Measurements from ENCODE around the gene CDCP2. TPM values are rescaled to one million over a fixed set of nuclear protein-coding genes. Genes with fewer than 3 reads are reported as not detected.
"Not testable (repeated sequence)": the region's sequence is repeated elsewhere in the genome, so short reads cannot be mapped to it uniquely, and the experiment has no call there.

CDCP2 gene
- total RNA-seq, 2 experiments from 2014 or later: 0.18 TPM; not detected in 1

- no peak for TF ChIP-seq CTCF (IDR thresholded peaks at IDR 0.05)
- ATAC-seq (no peak), DNase-seq (no peak)
- Mint-ChIP-seq H3K27me3 (no peaks in the 10 kb centered on the region), H3K27ac (no peak overlapping the region), H3K4me3 (no peak overlapping the region), H3K9me3 (no peaks in the 10 kb centered on the region), H3K4me1 (ENCODE audit: low read depth) (peaks cover 5% of the 10 kb centered on the region), H3K36me3 (ENCODE audit: low read depth) (no peaks in the 10 kb centered on the region)
- POLR2A ChIA-PET: no interaction called here
- CTCF ChIA-PET: no interaction called here
- intact Hi-C loops (cut with micrococcal nuclease): no loop called here
These were observed 16.3 kb upstream of the CDCP2 start for GRCh38 chr1:54169068-54169467.

- Mint-ChIP-seq H3K9me3 (no peaks in the 10 kb centered on the region), H3K27ac (no peak overlapping the region), H3K4me1 (ENCODE audit: low read depth) (peaks cover 5% of the 10 kb centered on the region), H3K27me3 (no peaks in the 10 kb centered on the region), H3K4me3 (no peak overlapping the region), H3K36me3 (ENCODE audit: low read depth) (no peaks in the 10 kb centered on the region)
- ATAC-seq (no peak), DNase-seq (no peak)
- intact Hi-C loops (cut with micrococcal nuclease): no loop called here
- no peak for TF ChIP-seq CTCF (IDR thresholded peaks at IDR 0.05)
- ChIA-PET CTCF (interaction anchor here (0.8 to 1.2 kb wide), 2 partner anchors 13 to 170 kb away, joined by 3 to 4 read pairs; no protein-coding TSS in a partner anchor), POLR2A (no interaction called here)
These were observed 15.6 kb upstream of the CDCP2 start for GRCh38 chr1:54168206-54168965.

GRCh38 chr1:54167422-54168139, 14.8 kb upstream of the CDCP2 start:
- intact Hi-C loops (cut with micrococcal nuclease): no loop called here
- no peaks in the 10 kb centered on the region for H3K9me3 Mint-ChIP-seq
- ATAC-seq (no peak), DNase-seq (no peak)
- no peak overlapping the region for H3K4me3 Mint-ChIP-seq
- TF ChIP-seq CTCF (IDR thresholded peaks at IDR 0.05): no peak
- no peaks in the 10 kb centered on the region for H3K27me3 Mint-ChIP-seq
- H3K4me1 Mint-ChIP-seq (ENCODE audit: low read depth): peaks cover 5% of the 10 kb centered on the region
- ChIA-PET POLR2A (interaction anchor here (0.6 to 1.0 kb wide), 2 partner anchors 30 to 65 kb away, joined by 3 read pairs; no protein-coding TSS in a partner anchor), CTCF (interaction anchor here (0.8 to 1.2 kb wide), 2 partner anchors 14 to 171 kb away, joined by 3 to 4 read pairs; no protein-coding TSS in a partner anchor)
- no peaks in the 10 kb centered on the region for H3K36me3 Mint-ChIP-seq (ENCODE audit: low read depth)
- no peak overlapping the region for H3K27ac Mint-ChIP-seq

GRCh38 chr1:54166357-54166756, 13.6 kb upstream of the CDCP2 start:
- H3K27ac Mint-ChIP-seq; DNase-seq; H3K4me1 Mint-ChIP-seq (ENCODE audit: low read depth); CTCF ChIA-PET; H3K9me3 Mint-ChIP-seq; ATAC-seq; intact Hi-C loops (cut with micrococcal nuclease); POLR2A ChIA-PET; H3K36me3 Mint-ChIP-seq (ENCODE audit: low read depth); H3K27me3 Mint-ChIP-seq; H3K4me3 Mint-ChIP-seq: not testable (repeated sequence)

- Mint-ChIP-seq H3K27me3 (no peaks in the 10 kb centered on the region), H3K4me1 (ENCODE audit: low read depth) (no peaks in the 10 kb centered on the region), H3K27ac (no peak overlapping the region), H3K4me3 (no peak overlapping the region), H3K9me3 (no peaks in the 10 kb centered on the region), H3K36me3 (ENCODE audit: low read depth) (no peaks in the 10 kb centered on the region)
- ChIA-PET POLR2A (no interaction called here), CTCF (no interaction called here)
- DNase-seq (no peak), ATAC-seq (no peak)
- TF ChIP-seq CTCF (IDR thresholded peaks at IDR 0.05): no peak
- intact Hi-C loops (cut with micrococcal nuclease): no loop called here
These were observed 12.3 kb upstream of the CDCP2 start for GRCh38 chr1:54165146-54165545.

All from activated CD8-positive, alpha-beta T cell treated with anti-CD3 and anti-CD28 coated beads for 36 hours (primary cell).